Measurements from ENCODE around the gene SKAP1. TPM values are rescaled to one million over a fixed set of nuclear protein-coding genes. Genes with fewer than 3 reads are reported as not detected.

Gene SKAP1
- total and polyA plus RNA-seq, 7 donors, result 0.09 to 1.0 (median 0.42) TPM; not detected in 2

DNA sequence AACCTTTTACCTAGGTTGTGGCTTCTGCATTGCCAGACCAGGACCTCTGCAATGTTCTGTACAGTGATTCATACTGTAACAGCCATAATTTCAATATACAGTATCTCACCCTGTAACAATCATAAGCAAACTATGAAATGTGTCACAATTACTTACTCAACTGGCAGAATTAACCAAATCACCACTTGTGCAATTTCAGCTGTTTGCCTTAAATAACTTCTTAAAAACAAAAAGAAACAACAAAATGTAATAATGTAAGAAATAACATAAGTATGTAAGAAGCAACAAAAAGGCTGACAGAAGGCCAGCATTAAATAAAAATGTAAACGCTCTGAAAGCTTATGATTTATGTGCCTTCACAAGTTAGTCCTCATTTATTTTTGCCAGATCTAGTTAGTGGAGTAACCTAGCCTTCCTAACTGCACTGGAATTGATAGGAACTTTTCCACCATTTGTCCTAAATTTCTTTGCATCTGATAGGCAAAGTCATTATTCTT is 96.9 kb downstream of the SKAP1 start:
- H3K36me3 ChIP-seq (ENCODE audit: insufficient read depth in 1 of 2, low read depth in 1 of 2), result no peaks in the 10 kb centered on the region
- no peaks in the 10 kb centered on the region for H3K4me1 ChIP-seq
- TF ChIP-seq, protein P1, sequence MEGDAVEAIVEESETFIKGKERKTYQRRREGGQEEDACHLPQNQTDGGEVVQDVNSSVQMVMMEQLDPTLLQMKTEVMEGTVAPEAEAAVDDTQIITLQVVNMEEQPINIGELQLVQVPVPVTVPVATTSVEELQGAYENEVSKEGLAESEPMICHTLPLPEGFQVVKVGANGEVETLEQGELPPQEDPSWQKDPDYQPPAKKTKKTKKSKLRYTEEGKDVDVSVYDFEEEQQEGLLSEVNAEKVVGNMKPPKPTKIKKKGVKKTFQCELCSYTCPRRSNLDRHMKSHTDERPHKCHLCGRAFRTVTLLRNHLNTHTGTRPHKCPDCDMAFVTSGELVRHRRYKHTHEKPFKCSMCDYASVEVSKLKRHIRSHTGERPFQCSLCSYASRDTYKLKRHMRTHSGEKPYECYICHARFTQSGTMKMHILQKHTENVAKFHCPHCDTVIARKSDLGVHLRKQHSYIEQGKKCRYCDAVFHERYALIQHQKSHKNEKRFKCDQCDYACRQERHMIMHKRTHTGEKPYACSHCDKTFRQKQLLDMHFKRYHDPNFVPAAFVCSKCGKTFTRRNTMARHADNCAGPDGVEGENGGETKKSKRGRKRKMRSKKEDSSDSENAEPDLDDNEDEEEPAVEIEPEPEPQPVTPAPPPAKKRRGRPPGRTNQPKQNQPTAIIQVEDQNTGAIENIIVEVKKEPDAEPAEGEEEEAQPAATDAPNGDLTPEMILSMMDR (IDR thresholded peaks at IDR 0.05), result no peak
- WGBS, 3 donors, result 61 to 76% (median 63%) methylated on average over 1 of the region's 1 CpG
- H3K27me3 ChIP-seq (ENCODE audit: insufficient read depth in 3 of 3, low read length in 2 of 3), result peaks cover 0 to 28% (median 10%) of the 10 kb centered on the region in 3 donors
- intact Hi-C loops (cut with DNase I), result no loop called here
- DNase-seq (no peak), ATAC-seq (no peak)
- no peaks in the 10 kb centered on the region for H3K9me3 ChIP-seq
- no peak overlapping the region for H3K27ac ChIP-seq
- no peak overlapping the region for H3K4me3 ChIP-seq

- ATAC-seq (no peak), DNase-seq (no peak)
- intact Hi-C loops (cut with DNase I), result no loop called here
- peaks cover 2 to 32% (median 5%) of the 10 kb centered on the region in 3 donors for H3K27me3 ChIP-seq (ENCODE audit: insufficient read depth in 3 of 3, low read length in 2 of 3)
- H3K27ac ChIP-seq, result no peak overlapping the region
- H3K36me3 ChIP-seq (ENCODE audit: insufficient read depth in 1 of 2, low read depth in 1 of 2), result no peaks in the 10 kb centered on the region
- TF ChIP-seq, protein P1 (IDR thresholded peaks at IDR 0.05), result no peak
- H3K4me3 ChIP-seq, result no peak overlapping the region
- 45 to 50% (median 46%) methylated on average over 4 of the region's 4 CpGs for WGBS, 3 donors
- H3K4me1 ChIP-seq, result no peaks in the 10 kb centered on the region
- H3K9me3 ChIP-seq, result no peaks in the 10 kb centered on the region
Observed at GRCh38 chr17:48330887-48331286, 99.1 kb downstream of the SKAP1 start.

- ATAC-seq (no peak), DNase-seq (no peak)
- no peaks in the 10 kb centered on the region for H3K4me1 ChIP-seq
- H3K27me3 ChIP-seq (ENCODE audit: insufficient read depth in 3 of 3, low read length in 2 of 3), result peaks cover 2 to 32% (median 5%) of the 10 kb centered on the region in 3 donors
- H3K9me3 ChIP-seq, result no peaks in the 10 kb centered on the region
- TF ChIP-seq, protein P1 (IDR thresholded peaks at IDR 0.05), result no peak
- no peak overlapping the region for H3K4me3 ChIP-seq
- no peak overlapping the region for H3K27ac ChIP-seq
- no peaks in the 10 kb centered on the region for H3K36me3 ChIP-seq (ENCODE audit: insufficient read depth in 1 of 2, low read depth in 1 of 2)
- WGBS, 3 donors, result 55 to 62% (median 59%) methylated on average over 3 of the region's 3 CpGs
- intact Hi-C loops (cut with DNase I), result no loop called here
Observed at GRCh38 chr17:48330421-48330820, 99.6 kb downstream of the SKAP1 start.

- intact Hi-C loops (cut with DNase I), result no loop called here
- ATAC-seq, result no peak
- 47 to 58% (median 51%) methylated on average over 1 of the region's 1 CpG for WGBS, 3 donors
- Histone ChIP-seq H3K9me3 (no peaks in the 10 kb centered on the region), H3K4me3 (no peak overlapping the region), H3K27ac (no peak overlapping the region), H3K27me3 (ENCODE audit: insufficient read depth in 3 of 3, low read length in 2 of 3) (peaks cover 2 to 32% (median 5%) of the 10 kb centered on the region in 3 donors), H3K4me1 (no peaks in the 10 kb centered on the region), H3K36me3 (ENCODE audit: insufficient read depth in 1 of 2, low read depth in 1 of 2) (no peaks in the 10 kb centered on the region)
- TF ChIP-seq, protein P1 (IDR thresholded peaks at IDR 0.05), result no peak
- DNase-seq, result no peak
Observed at GRCh38 chr17:48328457-48328856, 101.6 kb downstream of the SKAP1 start.

GRCh38 chr17:48326310-48326709 is 103.7 kb downstream of the SKAP1 start:
- intact Hi-C loops (cut with DNase I), result no loop called here
- Histone ChIP-seq H3K27me3 (ENCODE audit: insufficient read depth in 3 of 3, low read length in 2 of 3) (peaks cover 2 to 27% (median 2%) of the 10 kb centered on the region in 3 donors), H3K36me3 (ENCODE audit: insufficient read depth in 1 of 2, low read depth in 1 of 2) (no peaks in the 10 kb centered on the region), H3K27ac (no peak overlapping the region), H3K4me3 (no peak overlapping the region), H3K4me1 (no peaks in the 10 kb centered on the region), H3K9me3 (no peaks in the 10 kb centered on the region)
- no peak for ATAC-seq
- DNase-seq, result no peak
- WGBS, 3 donors, result 65 to 73% (median 65%) methylated on average over 2 of the region's 2 CpGs
- TF ChIP-seq, protein P1 (IDR thresholded peaks at IDR 0.05), result no peak
